ENCODE measurements around the gene TMEM50B.

- no peak for TF ChIP-seq CTCF (conservative IDR thresholded peaks at IDR 0.05 in 1 of 2, IDR thresholded peaks at IDR 0.05 in 1 of 2; ENCODE audit: low read depth in 1 of 2, low read length in 2 of 2)
- TF ChIP-seq EZH2 (IDR thresholded peaks at IDR 0.05; ENCODE audit: low read length, missing control alignments) = no peak
These were observed 36.6 kb downstream of the TMEM50B start for GRCh38 chr21:33443194-33443593.

Data from fibroblast of lung (primary cell).